Fibroblast of lung (primary cell): Measurements from ENCODE around the gene ZNHIT2.
"Not testable (repeated sequence)": the region's sequence is repeated elsewhere in the genome, so short reads cannot be mapped to it uniquely, and the experiment has no call there.

ENCODE experiments used
- CTCF ChIP-seq, 2 donors: IDR thresholded peaks in 1 of 2; conservative IDR thresholded peaks in 1 of 2; 1 replicate in 1 of 2; 2 replicates in 1 of 2; pipeline ENCODE4 v1.5.1; 2011 to 2012; ENCODE audit warnings: low read length in 2 of 2, control low read depth in 1 of 2, inconsistent platforms in 1 of 2, low read depth in 1 of 2, mild to moderate bottlenecking in 1 of 2
- EZH2 ChIP-seq: IDR thresholded peaks from 2 replicates; pipeline ENCODE4 v1.5.1; 2012; ENCODE audit warnings: low read length, control low read depth, mild to moderate bottlenecking; ENCODE audit errors: missing control alignments

- not testable (repeated sequence) for TF ChIP-seq CTCF (conservative IDR thresholded peaks at IDR 0.05 in 1 of 2, IDR thresholded peaks at IDR 0.05 in 1 of 2; ENCODE audit: low read depth in 1 of 2, low read length in 2 of 2); EZH2
Measured at GRCh38 chr11:65118891-65119669, 1.6 kb upstream of the ZNHIT2 start.
